NCI-H748 treated with DMSO at 0.1 percent for 48 hours (cell line): ENCODE measurements around the gene CLSTN1.

ENCODE experiments used
- DNase-seq: peaks from one replicate; lab custom pipeline; 2025; lab: John Stamatoyannopoulos, UW

CLSTN1 gene

DNA sequence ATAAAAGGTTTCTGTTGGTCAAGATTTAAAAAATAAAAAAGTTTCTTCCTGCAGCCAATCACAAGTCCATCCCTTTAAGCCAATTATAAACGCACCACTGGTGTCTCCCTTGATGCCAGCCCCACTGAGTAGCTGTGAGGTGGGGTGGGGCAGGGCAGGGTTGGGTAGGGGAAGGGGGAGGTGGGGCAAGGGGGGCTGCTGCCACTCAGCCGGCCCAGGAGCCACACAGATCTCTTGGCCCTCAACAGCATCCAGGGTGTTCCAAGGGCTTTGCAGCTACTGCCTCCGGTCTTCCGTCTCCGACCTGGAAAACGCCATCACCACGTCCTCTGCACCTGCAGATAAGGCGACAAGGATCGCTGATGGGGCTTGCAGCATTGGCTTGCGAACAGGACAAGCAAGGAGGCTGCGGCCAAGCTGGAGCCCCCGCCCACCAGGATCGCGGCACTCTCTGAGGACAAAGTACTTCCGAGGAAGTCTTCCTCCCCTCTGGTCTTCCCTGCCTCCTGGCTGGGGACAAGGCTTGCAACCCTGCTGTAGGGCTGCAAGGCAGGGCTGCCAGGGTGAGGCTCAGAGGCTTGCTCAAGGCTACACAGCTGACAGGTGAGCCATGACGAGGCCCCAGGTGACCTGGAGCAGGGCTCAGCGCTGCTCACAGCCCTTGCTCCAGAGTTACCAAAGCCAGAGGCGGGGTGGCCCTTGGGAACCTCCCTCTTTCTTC lies 26.8 kb upstream of the CLSTN1 start:
- DNase-seq = no peak

DNA sequence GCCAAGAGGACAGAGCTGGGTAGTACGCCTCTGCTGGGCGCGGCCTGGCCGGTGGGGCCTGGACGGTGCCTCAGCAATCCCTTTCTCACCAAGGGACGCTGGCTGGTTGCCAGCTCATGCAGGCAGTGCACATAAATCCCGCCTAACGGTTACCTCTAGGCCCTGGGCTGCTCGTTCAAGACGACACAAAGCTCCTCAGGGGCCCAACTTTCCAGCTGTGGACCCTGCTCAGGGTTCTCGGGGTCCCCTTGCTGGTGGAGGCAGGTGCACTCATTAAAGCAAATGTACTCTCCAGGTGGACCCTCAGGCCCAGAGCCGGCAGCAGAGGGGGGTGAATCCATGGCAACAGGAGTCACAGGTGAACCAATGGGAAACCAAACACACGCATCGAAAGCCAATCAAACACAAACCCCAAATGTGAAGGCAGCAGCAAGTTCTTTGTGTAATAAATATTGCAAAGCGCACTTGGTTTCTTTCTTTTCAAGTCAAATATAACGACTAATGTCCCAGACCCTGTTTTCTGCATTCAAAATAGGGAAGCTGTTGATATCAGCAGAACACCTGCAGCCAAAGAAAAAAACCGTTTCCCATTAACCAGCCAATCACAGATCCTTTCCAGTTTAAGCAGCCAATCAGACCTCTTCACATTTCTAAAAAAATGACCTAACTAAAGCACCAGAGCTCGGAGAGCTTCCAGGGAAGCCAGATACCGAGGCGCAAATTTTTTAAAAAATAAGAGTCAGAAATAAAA lies 26.1 kb upstream of the CLSTN1 start:
- no peak for DNase-seq

DNA sequence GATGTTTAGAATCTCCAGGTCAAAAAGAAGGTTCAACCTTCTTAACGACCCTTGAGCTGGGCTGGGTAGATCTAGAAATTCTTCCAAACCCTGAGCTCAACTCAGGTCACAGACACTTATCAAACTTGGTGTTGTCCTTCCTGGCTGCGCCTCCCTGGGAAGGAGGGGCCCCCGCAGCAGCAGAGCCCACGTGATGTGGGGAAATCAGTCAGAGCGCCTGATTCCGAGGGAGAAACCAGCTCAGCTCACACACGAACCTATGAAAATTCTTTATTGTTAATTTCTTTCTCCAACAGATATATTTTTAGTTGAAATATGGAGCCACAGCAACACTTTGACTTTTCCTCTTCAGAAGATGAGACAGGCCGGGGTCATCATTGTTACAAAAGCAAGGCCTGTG lies 24.3 kb upstream of the CLSTN1 start:
- DNase-seq = no peak

DNA sequence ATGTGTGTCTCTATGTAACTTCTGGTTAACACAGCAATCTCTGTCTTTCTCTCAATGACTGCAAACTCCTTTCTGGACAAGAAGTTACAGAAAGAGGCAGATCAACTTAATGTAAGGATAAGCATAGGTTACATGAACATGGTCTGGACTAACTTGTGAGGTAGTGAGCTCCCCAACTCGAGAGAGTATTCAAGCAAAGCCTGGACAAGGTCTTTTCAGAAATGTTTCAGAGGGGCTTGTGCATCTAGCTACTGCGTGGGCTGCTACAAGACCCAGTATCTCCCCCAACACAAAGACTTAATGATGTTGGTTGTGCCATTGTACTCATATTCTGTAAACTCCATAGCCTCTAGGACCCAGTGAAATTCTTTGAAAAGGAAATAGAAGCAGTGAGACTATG lies 23.5 kb upstream of the CLSTN1 start:
- DNase-seq = no peak

DNA sequence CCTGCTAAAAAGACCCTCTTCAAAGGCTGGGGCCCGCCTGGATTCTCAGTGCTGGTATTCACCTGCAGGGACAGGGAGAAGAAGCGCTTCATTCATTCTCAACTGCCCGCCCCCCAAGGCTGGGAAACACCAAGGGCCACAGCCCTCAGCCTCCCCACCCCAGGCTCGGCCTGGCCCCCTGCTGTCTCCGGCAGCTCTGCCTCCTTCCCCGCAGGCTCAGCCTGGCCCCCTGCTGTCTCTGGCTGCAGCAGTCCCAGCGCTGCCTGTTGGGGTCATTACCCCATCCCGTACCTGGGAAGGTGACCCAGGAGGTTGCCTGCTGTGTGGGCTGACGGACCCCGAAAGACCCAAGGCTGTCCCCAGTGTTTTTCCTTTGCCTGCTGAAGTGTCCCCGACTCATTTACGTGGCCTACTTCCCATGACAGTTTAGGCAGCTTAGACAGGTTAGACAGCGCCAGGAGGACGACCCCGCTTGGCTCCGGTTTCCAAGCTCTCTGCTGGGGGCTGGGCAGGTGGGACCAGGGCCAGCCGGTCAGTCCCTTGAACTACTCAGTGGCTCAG lies 22.9 kb upstream of the CLSTN1 start:
- no peak for DNase-seq

DNA sequence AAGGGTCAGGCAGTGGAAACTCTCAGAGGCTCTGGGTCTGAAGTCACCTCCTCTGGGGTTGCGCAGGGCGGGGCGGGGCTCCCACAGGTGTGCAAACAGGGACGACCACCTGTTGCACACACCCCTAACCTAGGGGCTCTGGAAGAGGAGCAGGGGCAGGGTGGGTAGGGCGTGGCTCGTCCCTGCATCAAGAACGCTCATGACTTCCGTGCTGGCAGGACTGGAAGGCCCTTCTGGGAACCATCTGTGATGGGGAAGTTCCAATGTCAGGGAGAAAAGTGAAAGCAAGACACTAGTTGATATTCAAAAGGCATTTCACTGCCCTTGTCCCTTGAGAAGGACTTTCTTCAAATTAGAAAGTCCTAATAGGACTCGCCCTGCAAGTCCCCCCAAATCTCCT lies 22.1 kb upstream of the CLSTN1 start:
- DNase-seq = no peak

DNA sequence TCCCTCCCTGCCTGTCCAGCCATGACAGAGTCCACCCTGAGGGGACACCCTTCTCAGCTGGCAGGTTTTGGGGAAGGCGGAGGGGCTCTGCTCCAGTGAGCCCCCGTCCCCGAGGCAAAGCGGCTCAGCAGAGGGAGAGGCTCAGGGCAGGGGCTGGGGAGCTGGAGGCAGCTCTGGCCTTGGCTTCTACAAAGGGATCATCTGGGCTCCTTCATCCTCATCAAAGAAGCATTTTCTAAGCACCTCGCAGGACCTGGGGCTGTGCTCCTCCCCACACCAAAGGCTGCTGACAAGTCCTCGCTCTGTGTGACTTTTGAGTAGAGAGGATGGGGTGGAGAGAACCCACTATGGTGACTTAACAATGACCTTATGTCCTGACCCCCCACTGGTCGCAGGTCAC lies 21.0 kb upstream of the CLSTN1 start:
- DNase-seq = no peak

DNA sequence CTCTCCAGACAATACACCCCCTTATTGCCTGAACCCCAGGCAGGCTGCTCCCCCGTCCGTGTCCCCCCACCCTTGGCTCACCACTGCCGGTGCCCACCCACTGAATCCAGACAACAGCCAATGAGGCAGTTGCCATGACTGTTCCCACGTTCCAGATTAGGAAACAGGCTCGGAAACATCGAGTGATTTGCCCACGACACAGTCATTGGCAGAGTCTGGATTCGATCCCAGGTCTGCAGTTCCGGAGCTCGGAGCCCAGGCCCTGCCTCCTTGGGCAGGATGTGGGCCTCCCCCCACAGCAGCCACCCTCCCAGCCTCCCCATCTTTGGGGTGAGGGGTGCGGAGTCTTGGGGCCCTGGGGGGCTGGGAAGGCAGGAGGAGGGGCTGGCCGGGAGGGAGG lies 20.3 kb upstream of the CLSTN1 start:
- no peak for DNase-seq

DNA sequence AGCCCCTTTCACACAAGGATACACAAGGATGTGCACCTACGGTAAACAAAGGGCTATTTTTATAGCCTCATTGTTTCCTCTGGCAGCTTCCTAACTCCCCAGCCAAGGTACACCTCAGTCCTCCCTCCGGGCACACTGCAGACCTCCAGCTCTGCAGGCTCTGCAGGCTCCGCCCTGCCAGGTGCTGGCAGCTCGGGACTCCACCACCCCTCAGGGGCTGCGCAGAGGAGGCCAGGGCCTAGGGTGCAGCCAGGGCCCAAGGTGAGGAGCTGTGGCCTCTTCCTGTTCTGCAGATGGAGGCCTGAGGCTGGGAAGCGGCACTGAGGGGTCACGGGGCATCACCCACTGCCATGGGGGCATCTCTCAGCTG lies 19.8 kb upstream of the CLSTN1 start:
- DNase-seq = peak; percentile 62

DNA sequence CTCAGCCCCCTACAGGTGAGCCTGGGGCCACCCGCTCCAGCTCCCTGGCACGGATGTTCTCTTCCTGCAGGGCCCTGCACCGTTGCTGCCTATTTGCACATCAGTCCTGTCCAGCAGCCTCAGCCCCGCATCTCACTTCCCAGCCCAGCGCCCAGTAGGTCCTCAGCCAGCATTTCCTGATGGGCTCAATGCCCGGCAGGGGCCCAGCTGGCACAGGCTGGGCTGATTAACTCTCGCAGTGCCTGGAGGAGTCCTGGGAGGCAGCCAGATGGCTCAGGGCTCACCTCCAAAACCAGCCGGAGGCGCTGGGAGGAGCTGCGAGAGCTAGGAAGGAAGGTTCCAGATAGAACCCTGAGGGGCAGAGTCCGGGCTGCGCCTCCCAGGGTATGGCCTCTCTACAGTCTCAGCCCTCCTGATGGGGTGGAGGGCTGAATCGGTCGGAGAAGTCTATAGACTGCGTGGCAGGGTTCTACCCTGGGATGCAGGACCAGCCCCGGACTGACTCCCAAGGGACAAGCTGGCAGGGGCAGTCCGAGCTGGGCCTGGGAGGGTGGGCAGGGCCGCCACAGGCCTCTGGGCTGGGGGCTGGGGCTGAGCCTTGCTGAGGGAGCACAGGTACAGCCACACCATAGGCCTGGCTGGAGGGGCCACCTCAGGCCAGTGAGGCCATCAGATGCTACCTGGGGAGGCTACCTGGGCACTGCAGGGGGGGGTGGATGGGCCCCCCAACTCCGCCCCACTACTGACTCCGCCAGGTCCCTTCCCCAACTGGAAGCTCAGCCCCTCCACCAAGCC lies 19.2 kb upstream of the CLSTN1 start:
- DNase-seq = no peak

DNA sequence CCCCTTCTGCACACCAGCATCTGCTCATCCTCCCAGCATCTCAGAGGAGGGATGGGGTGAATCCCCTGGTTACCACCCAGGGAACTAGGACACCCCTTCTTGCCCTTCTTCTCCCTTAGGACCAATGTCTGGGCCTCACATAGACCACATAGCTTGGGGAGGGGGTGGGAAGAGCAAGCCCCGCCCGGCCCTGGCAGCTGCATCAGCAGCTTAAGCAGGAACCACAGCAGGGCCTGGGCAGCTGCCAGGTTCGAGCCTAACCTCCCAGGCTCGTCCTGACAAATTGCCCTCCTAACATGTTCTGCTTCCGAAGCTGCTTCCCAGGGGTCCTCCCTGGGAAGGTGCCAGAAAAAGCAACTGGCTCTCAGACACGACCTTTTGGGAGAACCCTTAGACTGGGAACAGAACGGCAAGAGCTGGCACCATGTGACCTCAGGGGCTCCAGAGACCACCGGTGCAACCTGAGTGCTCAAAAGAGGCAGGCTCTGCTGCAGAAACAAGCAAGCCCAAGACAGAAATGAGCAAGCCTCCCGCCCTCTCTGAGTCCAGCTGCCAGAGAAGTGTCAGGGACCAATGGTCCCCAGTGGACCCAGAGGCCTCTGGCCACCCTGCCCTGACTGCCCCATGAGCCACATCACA lies 18.4 kb upstream of the CLSTN1 start:
- DNase-seq = no peak

DNA sequence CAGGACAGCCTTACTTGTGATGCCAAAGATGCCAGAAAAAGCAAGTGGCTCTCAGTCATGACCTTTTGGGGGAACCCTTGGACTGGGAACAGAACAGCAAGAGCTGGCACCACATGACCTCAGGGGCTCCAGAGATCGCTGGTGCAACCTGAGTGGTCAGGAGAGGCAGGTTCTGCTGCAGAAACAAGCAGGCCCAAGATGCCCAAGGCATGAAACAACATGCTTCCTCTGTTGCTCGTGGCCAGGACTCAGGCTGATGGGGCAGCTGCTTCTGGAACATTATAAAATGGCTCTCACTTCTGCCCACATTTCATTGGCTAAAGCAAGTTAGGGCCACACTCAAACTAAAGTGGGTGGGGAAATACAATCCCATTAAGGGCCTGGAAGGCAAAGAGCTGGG lies 17.7 kb upstream of the CLSTN1 start:
- DNase-seq = no peak

DNA sequence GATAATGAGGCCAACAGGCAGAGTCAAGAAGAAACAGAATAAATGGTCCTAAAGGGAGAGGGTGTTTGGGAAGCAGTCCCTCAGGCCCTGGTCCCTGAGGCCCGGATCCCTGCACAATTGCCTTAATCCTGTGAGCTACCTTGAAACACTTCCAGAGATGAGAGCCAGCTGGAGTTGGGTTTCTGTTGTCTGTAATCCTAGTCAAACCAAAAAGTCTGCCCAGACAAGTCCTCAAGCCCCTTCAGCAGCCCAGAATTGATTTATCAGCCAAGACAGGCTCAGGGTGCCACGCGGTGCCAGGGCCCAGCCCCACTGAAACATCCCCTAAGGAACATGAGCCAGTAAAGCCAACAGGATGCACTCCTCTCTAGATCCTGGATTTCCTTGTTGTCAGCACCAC lies 16.4 kb upstream of the CLSTN1 start:
- DNase-seq = no peak

DNA sequence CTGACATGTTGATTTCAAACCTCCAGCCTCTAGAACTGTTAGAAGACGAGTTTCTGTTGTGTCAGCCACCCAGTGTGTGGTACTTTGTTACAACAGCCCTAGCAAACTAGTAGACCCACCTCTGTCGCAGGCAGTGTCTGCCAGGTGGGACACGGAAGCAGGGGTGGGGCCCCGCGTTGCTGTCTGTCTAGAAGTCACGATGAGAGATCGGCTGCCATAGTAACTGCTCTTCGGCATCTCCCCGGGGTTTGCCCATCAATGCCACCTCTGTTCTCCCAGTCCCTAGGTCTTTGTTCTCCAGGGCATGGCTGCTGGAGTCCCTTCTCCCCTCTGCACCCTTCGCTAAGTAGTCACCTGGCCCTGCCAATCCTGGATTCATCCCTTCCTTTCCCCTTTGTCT lies 15.2 kb upstream of the CLSTN1 start:
- DNase-seq = peak; percentile 35

DNA sequence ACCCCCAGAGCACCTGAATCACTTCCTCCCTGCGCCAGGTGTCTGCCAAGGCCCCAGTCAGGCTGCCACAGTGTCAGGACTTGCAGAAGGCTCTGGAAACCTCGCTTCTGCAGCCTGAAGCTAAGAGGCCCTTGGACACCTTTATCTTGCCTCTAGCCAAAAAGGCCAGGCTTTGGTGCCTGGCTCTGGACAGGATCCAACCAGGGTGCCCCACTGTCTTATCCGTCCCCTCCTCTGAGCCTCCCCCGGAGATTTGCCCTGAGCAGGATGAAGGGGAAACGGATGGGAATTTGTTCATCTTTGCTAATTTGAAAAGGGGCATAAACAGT lies 12.8 kb upstream of the CLSTN1 start:
- DNase-seq = no peak

DNA sequence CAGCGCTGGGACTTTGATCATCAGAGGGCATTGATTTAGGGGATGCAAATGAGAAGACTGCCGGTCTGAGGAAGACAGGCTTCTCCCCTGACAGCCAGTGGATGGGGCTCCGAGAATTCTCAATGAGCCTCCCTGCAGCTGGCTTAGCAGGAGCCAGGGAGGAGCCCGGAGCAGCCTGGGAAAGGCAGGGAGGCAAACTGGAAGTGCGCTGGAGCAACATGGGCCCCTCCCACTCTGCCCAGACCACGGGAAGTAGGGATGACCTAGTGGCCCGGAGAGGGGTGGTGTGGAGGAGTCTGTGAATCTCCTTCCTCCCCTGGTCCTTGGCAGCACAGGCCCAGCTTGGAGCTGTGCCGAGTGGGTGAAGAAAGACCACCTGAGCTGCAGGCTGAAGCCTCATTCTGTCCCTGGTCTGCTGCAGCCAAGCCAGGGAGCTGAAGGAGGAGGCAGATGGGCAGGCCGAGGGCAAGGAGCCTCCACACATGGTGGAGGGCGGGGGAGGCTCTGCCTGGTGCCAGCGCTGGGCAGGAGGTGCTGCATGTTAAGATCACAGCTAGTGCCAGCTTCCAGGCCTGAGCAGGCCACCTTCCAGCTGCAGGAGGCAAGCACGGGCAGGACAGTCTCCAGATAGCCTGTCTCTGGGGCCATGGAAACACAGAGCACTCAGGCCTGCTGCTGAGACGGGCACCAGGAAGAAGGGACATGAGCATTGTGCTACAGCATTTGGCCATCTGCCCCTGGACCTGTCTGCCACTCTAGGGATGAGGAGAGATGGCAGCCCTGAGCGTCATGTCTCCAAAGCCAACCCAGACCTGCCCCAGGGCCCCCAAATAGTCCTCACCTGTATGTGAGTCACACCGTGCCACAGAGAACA lies 12.2 kb upstream of the CLSTN1 start:
- no peak for DNase-seq

DNA sequence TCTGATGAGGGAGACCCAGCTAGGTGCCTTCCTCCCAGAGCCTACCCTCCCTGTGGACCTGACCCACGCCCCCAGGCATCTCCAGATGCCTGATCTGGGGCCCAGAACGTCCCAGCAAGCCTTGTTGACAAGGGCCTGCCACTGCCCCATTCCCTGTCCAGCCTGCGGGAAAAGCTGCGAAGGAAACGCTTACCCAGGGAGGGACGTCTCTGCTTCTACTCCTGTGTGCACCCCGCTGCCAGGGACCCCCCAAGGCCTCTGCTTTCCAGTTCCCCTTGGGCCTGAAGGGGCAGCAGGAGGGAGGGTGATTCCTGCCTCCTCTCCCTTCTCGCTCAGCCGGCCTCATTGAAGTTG lies 11.6 kb upstream of the CLSTN1 start:
- no peak for DNase-seq

DNA sequence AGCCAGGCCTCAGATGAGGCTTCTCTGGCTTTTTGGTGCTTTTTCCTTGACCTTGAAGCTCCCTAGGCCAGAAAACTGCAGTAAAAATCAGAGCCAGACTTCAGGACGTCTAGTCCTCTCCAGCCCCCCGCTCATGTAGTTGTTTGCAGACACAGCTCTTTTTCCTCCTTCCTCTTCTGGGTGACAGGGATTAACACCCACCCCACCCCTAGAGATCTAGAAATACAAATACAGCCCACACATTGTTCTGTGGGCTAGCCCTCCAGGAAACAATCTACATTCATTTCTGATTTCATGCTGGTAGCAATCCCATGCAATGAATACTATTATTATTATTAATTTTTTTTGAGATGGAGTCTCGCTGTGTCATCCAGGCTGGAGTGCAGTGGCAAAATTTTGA lies 9.9 kb upstream of the CLSTN1 start:
- no peak for DNase-seq

DNA sequence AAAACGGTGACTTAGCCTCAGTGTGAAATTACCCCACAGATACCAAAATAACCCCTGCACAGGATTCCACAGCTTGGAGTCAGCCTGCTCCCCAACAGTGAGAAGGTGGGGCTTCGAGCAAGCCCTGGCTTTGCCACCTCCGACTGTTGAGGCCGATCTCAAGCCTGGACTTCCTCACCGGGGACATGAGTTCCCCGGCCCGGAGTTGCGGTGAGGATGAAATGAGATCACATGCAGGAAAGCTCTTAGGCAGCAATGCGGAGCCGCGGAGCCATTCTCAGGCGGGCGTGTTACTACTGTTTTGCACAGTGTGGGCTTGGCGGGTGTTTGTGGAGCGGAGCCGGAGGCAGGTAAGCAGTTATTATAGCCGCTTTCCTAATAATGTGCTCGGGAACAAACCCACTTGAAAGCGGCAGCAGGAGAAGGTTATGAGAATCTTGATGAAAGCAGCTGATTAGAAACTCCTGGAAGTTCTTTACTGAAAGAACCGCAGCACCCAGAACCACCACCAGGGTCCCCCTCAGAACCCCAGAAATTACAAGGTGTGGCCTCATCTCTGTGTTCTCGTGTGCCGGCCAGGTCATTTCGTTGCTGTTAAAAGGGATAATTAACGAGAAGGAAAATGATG lies 3.9 kb upstream of the CLSTN1 start:
- no peak for DNase-seq

DNA sequence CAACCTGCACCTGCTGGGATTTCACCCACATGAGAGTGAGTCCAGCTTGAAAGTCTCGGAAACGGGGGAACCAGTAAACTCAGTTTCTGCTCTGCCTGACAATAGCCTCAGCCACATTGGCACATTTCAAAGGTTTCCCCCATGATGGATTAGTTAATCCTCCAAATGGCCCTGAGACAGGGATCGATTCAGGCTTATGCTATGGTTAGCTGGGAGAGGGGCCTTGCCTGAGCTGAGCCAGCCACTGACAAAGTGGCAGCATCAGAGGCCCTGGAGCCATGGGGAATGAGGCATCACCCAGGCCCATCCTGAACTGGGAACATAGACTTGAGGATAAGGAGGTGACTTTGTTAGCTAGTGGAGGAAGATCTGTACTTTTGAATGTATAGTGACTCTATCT lies 2.9 kb upstream of the CLSTN1 start:
- DNase-seq = no peak

DNA sequence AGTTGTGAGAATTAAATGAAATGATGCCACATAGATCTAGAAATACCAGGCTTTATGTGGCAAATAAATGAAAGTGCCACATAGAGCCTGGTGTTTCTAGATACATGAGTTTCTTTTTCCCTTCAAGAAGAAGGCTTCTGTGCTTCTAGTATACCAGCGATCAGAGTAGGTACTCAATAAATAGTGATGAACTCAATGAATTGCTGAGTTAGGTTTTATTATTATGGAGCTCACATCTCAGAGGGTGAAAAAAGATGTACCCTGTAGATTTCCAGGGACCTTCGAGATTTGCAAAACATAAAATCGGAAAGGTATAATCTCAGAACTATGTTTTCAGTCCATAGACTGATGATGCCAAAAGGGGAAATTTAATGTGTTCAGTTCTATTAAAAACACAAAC lies 2.3 kb upstream of the CLSTN1 start:
- DNase-seq = no peak
